Upper lobe of left lung (tissue), 6 donors: ENCODE data around the gene ALG1. TPM values are rescaled to one million over a fixed set of nuclear protein-coding genes. Genes with fewer than 3 reads are reported as not detected.
A peak's percentile ranks its signal among the peaks of the same experiment; 100 is the strongest.

Experiments used
- ATAC-seq, 2 donors: fragments of 200-7000 bp; cut with Tn5 transposase; one replicate each; pipeline ENCODE4 v1.9.1; 2022; ENCODE audit warnings: mild to moderate bottlenecking in 2 of 2, moderate library complexity in 2 of 2; ENCODE audit not compliant: low FRiP score in 2 of 2
- DNase-seq, 2 donors: peaks; one replicate each; pipeline ENCODE4 v3.0.0-alpha.2; 2019 to 2020
- H3K27ac ChIP-seq, 4 donors: fragments of 200-600 bp; sonication (generic); one replicate each; pipeline ENCODE4 v1.5.1; 2016 to 2019
- H3K27me3 ChIP-seq, 4 donors: fragments of 200-600 bp; sonication (generic); one replicate each; pipeline ENCODE4 v1.5.1; 2017 to 2019
- H3K36me3 ChIP-seq, 4 donors: fragments of 200-600 bp; sonication (generic); one replicate each; pipeline ENCODE4 v1.5.1; 2016 to 2019
- H3K4me1 ChIP-seq, 4 donors: fragments of 200-600 bp; sonication (generic); one replicate each; pipeline ENCODE4 v1.5.1; 2018 to 2019
- H3K4me3 ChIP-seq, 4 donors: fragments of 200-600 bp; sonication (generic); one replicate each; pipeline ENCODE4 v1.5.1; 2017 to 2019; ENCODE audit warnings: mild to moderate bottlenecking in 2 of 4, moderate library complexity in 1 of 4
- H3K9me3 ChIP-seq, 4 donors: fragments of 200-600 bp; sonication (generic); one replicate each; pipeline ENCODE4 v1.5.1; 2018 to 2019
- CTCF ChIP-seq, 6 experiments: fragments of 450-650 bp in 4 of 6; fragments of 200-600 bp in 2 of 6; sonication (generic) in 2 of 6; IDR thresholded peaks; one replicate each; pipeline ENCODE4 v1.5.1; 2016 to 2019; ENCODE audit warnings: antibody characterized with exemption in 6 of 6
- EP300 ChIP-seq, 4 donors: sonication (generic); formaldehyde crosslinking; IDR thresholded peaks; one replicate each; pipeline ENCODE4 v1.5.1; 2017; ENCODE audit warnings: antibody characterized with exemption in 4 of 4, control low read depth in 2 of 4
- POLR2A ChIP-seq, 4 donors: fragments of 450-650 bp; IDR thresholded peaks; one replicate each; pipeline ENCODE4 v1.5.1; 2016 to 2017; ENCODE audit warnings: antibody characterized with exemption in 4 of 4, mild to moderate bottlenecking in 2 of 4
- POLR2AphosphoS5 ChIP-seq, 2 donors: sonication (generic); formaldehyde crosslinking; IDR thresholded peaks; one replicate each; pipeline ENCODE4 v1.5.1; 2017; ENCODE audit warnings: antibody characterized with exemption in 2 of 2
- WGBS, 2 donors: methylation state at CpG; one replicate each; pipeline ENCODE4 v1.1.5; 2017 to 2018; 5-methylcytosine and 5-hydroxymethylcytosine counted together
- total RNA-seq, 6 donors: library from RNA; depleted of rRNA in 4 of 6; stranded (reverse); fragments of >200 nt in 4 of 6; gene quantifications; one replicate each; pipeline versions ENCODE4 v1.1.0 to v1.2.1, GENCODE V29; 2016 to 2021
- donor health status: DM: no; HTN: no; CAD: no; lungs with moderate emphysema.
- donor health status: DM: no; HTN: yes; CAD: no; lungs with severe emphysema.

ALG1 gene
- total RNA-seq, 6 donors from 2014 or later = 10.5 to 24.0 (median 21.9) TPM

- no peaks in the 10 kb centered on the region for H3K9me3 ChIP-seq
- TF ChIP-seq EP300 (IDR thresholded peaks at IDR 0.05) = no peak
- peak in 1 of 4 donors; percentile 65 for TF ChIP-seq POLR2A (IDR thresholded peaks at IDR 0.05)
- peak within 1 kb of the TSS in 3 of 4 donors; percentile 28 to 43 (median 41) for H3K4me3 ChIP-seq
- WGBS, 2 donors = 55 to 59% methylated on average over 8 to 10 of the region's 10 CpGs
- DNase-seq = peak; percentile 65 to 70
- peaks cover 0 to 14% (median 7%) of the 10 kb centered on the region in 4 donors for H3K4me1 ChIP-seq
- H3K27ac ChIP-seq = peak within 1 kb of the TSS; percentile 48 to 87 (median 72)
- no peaks in the 10 kb centered on the region for H3K27me3 ChIP-seq
- ATAC-seq = peak; percentile 64 to 85
- no peaks in the 10 kb centered on the region for H3K36me3 ChIP-seq
These were observed 5.8 kb upstream of the ALG1 start, which contains the start of gene C16orf89 for GRCh38 chr16:5065813-5066212. C16orf89 (minus strand) TSS chr16:5065956; CDS start chr16:5065908, 48 bp downstream.

- Histone ChIP-seq H3K4me1 (peaks cover 5 to 20% (median 10%) of the 10 kb centered on the region in 4 donors), H3K4me3 (no peak overlapping the region), H3K27me3 (no peaks in the 10 kb centered on the region), H3K36me3 (no peaks in the 10 kb centered on the region), H3K9me3 (no peaks in the 10 kb centered on the region), H3K27ac (peak overlapping the region in 1 of 4 donors; percentile 78)
- 64 to 69% methylated on average over 6 of the region's 6 CpGs for WGBS, 2 donors
- TF ChIP-seq POLR2AphosphoS5 (IDR thresholded peaks at IDR 0.05) = no peak
- TF ChIP-seq POLR2A (IDR thresholded peaks at IDR 0.05) = no peak
- no peak for TF ChIP-seq CTCF (IDR thresholded peaks at IDR 0.05)
- TF ChIP-seq EP300 (IDR thresholded peaks at IDR 0.05) = no peak
- DNase-seq = no peak
- ATAC-seq = no peak
These were observed 5.1 kb upstream of the ALG1 start for GRCh38 chr16:5066511-5066910.

- no peak for TF ChIP-seq CTCF (IDR thresholded peaks at IDR 0.05)
- no peak for TF ChIP-seq EP300 (IDR thresholded peaks at IDR 0.05)
- no peak for TF ChIP-seq POLR2AphosphoS5 (IDR thresholded peaks at IDR 0.05)
These were observed 2.6 kb upstream of the ALG1 start for GRCh38 chr16:5069048-5069447.

GRCh38 chr16:5069854-5070253, 1.8 kb upstream of the ALG1 start:
- Histone ChIP-seq H3K27ac (no peak overlapping the region), H3K9me3 (no peaks in the 10 kb centered on the region), H3K36me3 (peaks cover 0 to 8% (median under 1%) of the 10 kb centered on the region in 4 donors), H3K27me3 (no peaks in the 10 kb centered on the region), H3K4me3 (no peak overlapping the region), H3K4me1 (peaks cover 16 to 31% (median 19%) of the 10 kb centered on the region in 4 donors)
- TF ChIP-seq CTCF (IDR thresholded peaks at IDR 0.05) = no peak
- TF ChIP-seq EP300 (IDR thresholded peaks at IDR 0.05) = no peak
- TF ChIP-seq POLR2AphosphoS5 (IDR thresholded peaks at IDR 0.05) = no peak
- no peak for TF ChIP-seq POLR2A (IDR thresholded peaks at IDR 0.05)
- 88 to 91% methylated on average over 9 of the region's 9 CpGs for WGBS, 2 donors
- ATAC-seq (no peak), DNase-seq (no peak)

More at GRCh38 chr16:5069048-5069447, 2.6 kb upstream of the ALG1 start:
- Histone ChIP-seq H3K27me3 (no peaks in the 10 kb centered on the region), H3K36me3 (peaks cover 0 to under 1% (median 0%) of the 10 kb centered on the region in 4 donors), H3K27ac (no peak overlapping the region), H3K4me3 (no peak overlapping the region), H3K9me3 (no peaks in the 10 kb centered on the region), H3K4me1 (peaks cover 16 to 32% (median 19%) of the 10 kb centered on the region in 4 donors)
- DNase-seq (no peak), ATAC-seq (no peak)
- 86 to 89% methylated on average over 9 of the region's 9 CpGs for WGBS, 2 donors

GRCh38 chr16:5070431-5071186, 1.0 kb upstream of the ALG1 start:
- Histone ChIP-seq H3K4me3 (no peak overlapping the region), H3K27ac (peak overlapping the region in 2 of 4 donors; percentile 84 to 85), H3K27me3 (no peaks in the 10 kb centered on the region), H3K9me3 (no peaks in the 10 kb centered on the region), H3K36me3 (peaks cover 0 to 16% (median 6%) of the 10 kb centered on the region in 4 donors), H3K4me1 (peaks cover 16 to 31% (median 17%) of the 10 kb centered on the region in 4 donors)
- ATAC-seq = no peak
- no peak for TF ChIP-seq POLR2A (IDR thresholded peaks at IDR 0.05)
- 83 to 85% methylated on average over 12 to 15 of the region's 15 CpGs for WGBS, 2 donors
- no peak for DNase-seq
